Measurements from ENCODE around the gene DENND1A.

DNA sequence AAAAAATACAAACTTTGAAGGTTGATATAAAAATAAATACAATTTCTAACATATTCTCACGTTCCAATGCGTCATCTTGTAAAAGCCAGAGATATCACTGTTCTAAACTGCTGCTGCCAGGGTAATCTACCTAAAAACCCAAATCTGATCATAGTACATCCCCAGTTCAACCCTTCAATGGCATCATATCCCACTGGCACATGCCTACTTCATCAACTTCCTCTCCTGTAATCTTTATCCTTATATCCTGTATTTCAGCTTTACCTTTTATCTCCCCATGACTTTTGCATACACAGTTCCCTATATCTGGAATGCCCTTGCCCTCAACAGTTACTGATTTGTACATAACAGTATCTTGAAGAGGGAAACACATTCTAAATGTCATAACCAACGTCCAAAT, 7.5 kb downstream of the DENND1A start:
- TF ChIP-seq, protein P1, sequence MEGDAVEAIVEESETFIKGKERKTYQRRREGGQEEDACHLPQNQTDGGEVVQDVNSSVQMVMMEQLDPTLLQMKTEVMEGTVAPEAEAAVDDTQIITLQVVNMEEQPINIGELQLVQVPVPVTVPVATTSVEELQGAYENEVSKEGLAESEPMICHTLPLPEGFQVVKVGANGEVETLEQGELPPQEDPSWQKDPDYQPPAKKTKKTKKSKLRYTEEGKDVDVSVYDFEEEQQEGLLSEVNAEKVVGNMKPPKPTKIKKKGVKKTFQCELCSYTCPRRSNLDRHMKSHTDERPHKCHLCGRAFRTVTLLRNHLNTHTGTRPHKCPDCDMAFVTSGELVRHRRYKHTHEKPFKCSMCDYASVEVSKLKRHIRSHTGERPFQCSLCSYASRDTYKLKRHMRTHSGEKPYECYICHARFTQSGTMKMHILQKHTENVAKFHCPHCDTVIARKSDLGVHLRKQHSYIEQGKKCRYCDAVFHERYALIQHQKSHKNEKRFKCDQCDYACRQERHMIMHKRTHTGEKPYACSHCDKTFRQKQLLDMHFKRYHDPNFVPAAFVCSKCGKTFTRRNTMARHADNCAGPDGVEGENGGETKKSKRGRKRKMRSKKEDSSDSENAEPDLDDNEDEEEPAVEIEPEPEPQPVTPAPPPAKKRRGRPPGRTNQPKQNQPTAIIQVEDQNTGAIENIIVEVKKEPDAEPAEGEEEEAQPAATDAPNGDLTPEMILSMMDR (IDR thresholded peaks at IDR 0.05): no peak
- no peak for TF ChIP-seq POLR2A (IDR thresholded peaks at IDR 0.05)

Measured in heart left ventricle (tissue), 13 donors.